Measurements from ENCODE around the gene PRAMEF20.
"Not testable (repeated sequence)": the region's sequence is repeated elsewhere in the genome, so short reads cannot be mapped to it uniquely, and the experiment has no call there.

The PRAMEF20 gene

DNA sequence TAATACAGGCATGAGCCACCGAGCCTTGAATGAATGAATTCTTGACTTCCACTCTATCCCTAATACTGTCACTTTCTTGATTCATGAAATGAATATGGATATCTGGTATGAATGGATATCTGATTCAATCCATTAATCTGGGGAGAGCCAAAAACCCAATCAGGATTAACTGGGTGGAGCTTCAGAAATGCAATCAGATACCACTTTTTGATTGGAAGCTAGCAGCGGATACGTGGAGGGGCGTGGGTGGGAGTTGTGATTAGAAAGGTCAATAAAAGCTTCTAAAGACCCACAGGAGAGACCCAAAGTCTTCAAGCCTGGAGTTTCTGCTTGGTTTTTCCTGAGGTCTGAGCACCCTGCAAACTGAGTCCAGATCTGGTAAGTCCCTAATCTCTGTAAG, at the start of gene PRAMEF20:
TSS of gene PRAMEF20 (plus strand) at position 301 of the 400 bp plus-strand sequence. CDS start 5,905 bp downstream, outside the sequence.
- DNase-seq: not testable (repeated sequence)

DNA sequence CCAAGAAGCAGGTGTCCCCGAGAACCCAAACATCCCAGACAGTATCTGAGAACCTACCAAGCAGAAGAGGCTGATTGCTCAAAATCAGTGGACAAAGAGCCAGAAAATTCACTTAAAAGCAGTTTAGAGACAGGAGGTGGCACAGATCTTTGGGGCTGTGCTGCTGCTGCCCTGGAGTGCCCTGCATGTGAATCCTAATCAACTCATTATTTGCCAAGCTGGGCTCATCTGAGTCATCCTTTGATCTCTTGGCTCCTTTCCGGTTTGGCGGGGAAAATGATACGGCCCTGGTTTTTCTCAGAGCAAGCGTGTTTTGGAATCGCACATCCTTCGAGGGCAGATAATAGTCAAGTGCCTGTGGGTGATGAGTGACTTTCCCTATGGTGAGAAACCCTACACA, 47.9 kb upstream of the PRAMEF20 start:
- DNase-seq: not testable (repeated sequence)

DNA sequence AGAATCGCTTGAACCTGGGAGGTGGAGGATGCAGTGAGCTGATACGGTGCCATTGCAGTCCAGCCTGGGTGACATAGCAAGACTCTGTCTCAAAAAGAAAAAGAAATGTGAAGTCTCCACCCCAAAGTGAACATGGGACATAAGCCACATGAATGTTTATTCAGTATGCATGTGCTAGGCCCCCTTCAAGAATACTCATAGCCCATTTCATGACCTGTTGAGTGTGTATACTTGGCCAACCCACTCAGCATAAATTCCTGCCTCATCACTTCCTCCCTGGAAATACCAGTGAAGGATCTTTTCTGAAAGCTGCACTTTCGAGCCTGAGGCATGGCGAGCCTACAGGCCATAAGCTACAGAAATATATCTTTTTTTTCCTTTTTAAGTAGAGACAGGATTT, 45.3 kb upstream of the PRAMEF20 start:
- DNase-seq: not testable (repeated sequence)

DNA sequence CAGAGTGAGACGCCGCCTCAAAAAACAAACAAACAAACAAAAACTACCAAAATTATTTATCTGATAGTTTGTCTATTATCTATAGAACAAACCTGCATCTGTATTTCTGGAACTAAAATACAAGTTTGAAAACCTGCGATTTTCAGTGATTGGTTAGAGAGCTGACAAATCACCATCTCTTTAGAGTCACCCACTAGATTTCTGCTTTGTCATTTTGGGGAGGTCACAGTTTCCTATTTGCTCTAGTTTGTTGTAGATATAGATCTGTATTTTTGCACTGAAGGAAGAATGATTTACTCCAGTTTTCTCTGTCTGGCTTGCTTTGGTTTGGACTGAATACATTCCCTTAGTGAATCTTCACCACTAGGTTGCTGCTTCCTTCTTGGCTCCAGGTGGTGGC, 43.7 kb upstream of the PRAMEF20 start:
- DNase-seq: not testable (repeated sequence)

DNA sequence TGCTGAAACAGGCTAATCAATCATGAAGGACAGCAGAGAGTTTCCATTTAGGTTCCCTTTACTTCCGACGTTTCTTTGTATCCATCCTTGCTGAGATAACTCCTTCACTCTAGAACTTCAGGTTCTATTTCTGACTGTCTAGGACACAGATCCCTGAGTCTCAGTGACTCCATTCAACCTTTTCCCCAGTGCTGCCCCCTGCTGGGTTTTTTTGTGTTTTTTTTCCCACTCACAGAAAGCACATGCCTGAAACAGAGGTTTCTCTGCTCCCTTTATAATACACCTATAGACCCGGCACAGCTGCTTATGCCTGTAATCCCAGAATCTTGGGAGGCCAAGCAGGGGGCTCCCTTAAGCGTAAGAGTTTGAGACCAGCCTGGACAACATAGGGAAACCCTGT, 41.7 kb upstream of the PRAMEF20 start:
- DNase-seq: not testable (repeated sequence)

DNA sequence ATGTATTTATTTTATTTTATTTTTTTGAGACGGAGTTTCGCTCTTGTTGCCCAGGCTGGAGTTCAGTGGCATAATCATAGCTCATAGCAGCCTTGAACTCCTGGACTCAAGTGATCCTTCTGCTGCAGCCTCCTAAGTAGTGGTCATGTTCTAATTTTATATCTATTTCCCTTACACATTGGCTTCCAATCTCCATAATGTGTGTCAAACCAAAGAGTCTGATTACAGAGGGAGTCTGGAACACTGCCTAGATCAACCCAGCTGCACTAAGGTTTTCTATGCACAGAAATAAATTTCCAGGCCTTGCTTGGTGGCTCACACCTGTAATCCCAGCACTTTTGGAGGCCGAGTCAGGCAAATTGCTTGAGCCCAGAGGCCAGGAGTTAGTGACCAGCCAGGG, 31.3 kb upstream of the PRAMEF20 start:
- not testable (repeated sequence) for DNase-seq

DNA sequence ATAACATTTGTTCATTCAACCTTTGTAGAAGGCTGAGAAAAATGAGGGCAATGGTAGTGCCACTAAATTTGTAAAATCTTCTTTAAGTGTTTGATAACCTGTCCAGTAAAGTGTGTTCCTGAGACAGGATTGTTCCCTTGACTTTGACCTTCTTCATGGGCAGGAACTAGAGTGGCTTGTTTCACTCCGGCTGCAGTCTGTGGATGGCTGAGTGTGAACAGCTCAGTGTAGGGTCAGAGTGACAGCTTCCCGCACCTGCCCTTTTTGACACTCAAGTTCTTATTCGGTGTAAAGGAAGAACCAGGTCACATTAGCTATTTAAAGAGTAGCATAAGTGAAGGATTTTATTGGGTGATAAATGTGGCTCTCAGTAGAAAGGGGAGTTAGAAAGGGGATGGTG, 29.9 kb upstream of the PRAMEF20 start:
- not testable (repeated sequence) for DNase-seq

DNA sequence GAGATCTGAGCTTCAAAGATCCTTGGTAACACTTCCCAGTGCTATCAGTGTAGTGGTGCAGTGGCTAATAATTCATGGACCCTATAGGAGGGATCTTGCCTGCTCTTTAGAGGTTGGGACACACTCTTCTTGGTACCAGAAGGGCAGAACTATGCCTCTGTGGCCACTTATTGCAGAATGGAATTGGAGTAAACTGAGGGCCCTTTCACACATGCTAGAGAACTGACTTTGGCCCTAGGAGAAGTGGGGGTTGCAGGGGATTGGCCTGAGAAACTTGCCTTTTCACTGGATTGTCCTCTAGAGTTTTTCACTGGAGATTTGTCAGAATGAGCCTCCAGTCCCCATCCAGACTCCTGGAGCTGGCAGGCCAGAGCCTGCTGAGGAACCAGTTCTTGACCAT, 20.9 kb upstream of the PRAMEF20 start, which contains the start of gene PRAMEF17:
TSS of gene PRAMEF17 (plus strand) at position 301 of the 400 bp plus-strand sequence. CDS start at position 327, 26 bp downstream.
- not testable (repeated sequence) for DNase-seq

DNA sequence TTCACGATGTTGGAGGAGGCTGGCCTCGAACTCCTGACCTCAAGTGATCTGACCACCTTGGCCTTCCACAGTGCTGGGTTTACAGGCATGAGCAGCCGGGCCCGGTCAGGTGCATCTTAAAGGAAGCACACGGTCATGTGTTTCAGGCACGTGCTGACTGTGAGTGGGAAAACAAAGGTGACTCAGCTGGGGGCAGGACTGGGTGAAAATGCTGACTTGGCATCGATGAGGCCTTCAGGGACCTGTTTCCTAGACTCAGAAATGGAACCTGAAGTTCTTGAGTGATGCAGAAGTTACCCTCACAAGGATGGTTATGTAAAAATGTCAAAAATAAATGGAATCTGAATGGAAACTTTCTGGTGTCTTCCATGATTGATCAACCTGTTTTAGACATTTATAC, 17.2 kb upstream of the PRAMEF20 start:
- DNase-seq: not testable (repeated sequence)

DNA sequence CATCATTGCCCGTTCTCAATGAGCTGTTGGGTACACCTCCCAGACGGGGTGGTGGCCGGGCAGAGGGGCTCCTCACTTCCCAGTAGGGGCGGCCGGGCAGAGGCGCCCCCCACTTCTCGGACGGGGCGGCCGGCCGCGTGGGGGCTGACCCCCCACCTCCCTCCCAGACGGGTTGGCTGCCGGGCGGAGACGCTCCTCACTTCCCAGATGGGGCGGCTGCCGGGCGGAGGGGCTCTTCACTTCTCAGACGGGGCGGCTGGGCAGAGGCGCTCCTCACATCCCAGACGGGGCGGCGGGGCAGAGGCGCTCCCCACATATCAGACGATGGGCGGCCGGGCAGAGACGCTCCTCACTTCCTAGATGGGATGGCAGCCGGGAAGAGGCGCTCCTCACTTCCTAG, 15.5 kb upstream of the PRAMEF20 start:
- DNase-seq: not testable (repeated sequence)

DNA sequence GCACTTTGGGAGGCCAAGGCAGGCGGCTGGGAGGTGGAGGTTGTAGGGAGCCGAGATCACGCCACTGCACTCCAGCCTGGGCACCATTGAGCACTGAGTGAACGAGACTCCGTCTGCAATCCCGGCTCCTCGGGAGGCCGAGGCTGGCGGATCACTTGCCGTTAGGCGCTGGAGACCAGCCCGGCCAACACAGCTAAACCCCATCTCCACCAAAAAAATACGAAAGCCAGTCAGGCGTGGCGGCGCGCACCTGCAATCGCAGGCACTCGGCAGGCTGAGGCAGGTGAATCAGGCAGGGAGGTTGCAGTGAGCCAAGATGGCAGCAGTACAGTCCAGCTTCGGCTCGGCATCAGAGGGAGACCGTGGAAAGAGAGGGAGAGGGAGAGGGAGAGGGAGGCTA, 14.9 kb upstream of the PRAMEF20 start:
- DNase-seq: not testable (repeated sequence)

DNA sequence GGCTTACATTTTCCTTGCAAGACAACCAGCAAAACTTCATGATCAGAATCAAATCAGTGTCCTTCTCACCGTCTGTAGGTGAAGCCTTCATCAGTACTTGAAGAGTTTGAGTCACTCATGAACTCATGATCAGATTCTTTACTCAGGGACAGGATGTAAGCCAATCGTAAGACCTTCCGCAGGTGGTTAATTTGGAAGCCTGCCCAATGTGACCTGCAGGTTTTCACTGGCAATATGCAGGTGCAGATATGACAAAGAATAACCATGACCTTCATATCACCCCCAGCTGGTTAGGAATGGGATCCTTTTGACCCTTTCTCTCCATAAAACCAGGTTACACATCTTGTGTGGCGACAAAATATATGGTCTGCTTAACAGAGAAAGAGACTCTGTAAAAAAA, 2.4 kb upstream of the PRAMEF20 start:
- no peak for DNase-seq

DNA sequence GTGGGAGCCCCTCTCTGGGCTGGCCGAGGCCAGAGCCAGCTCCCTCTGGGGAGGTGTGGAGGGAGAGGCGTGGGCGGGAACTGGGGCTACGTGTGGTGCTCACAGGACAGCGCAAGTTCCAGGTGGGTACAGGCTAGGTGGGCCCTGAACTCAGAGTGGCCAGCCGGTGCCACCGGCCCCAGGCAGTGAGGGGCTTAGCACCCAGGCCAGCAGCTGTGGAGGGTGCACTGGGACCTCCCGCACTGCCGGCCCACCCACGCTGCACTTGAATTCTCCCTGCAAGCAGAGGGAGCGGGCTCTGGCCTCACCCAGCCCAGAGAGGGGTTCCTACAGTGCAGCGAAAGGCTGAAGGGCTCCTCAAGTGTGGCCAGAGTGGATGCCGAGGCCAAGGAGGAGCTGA, 20.2 kb downstream of the PRAMEF20 start:
- DNase-seq: no peak

DNA sequence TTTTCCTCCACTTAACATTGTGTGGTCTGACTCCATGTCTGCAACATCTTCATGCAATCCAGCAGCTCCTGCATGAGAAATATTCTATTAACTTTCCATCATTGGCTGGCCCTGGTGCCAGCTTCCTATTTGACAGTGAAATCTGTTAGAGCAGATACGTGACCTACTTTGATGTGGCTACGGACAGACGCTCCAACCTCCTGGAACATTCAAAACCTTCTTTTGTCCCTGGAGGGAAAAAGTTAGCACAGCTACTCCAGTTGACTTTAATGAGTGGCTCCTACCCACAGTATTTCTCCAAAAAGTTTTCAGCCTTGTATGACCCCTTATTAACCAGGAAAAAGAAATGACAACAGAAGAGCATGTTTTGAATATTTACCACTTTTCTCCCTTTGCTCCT, 22.0 kb downstream of the PRAMEF20 start:
- DNase-seq: no peak

DNA sequence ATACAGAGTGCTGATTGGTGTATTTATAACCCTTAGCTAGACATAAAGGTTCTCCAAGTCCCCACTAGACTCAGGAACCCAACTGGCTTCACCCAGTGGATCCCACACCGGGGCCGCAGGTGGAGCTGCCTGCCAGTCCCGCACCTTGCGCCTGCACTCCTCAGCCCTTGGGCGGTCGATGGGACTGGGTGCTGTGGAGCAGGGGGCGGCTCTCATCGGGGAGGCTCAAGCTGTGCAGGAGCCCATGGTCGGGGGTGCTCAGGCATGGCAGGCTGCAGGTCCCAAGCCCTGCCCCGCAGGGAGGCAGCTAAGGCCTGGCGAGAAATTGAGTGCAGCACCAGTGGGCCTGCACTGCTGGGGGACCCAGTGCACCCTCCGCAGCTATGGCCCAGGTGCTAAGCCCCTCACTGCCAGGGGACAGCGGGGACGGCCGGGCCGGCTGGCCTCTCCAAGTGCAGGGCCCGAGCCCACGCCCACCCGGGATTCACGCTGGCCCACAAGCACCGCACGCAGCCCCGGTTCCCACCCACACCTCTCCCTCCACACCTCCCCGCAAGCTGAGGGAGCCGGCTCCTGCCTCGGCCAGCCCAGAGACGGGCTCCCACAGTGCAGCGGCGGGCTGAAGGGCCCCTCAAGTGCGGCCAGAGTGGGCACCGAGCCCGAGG, 23.6 kb downstream of the PRAMEF20 start:
- not testable (repeated sequence) for DNase-seq

DNA sequence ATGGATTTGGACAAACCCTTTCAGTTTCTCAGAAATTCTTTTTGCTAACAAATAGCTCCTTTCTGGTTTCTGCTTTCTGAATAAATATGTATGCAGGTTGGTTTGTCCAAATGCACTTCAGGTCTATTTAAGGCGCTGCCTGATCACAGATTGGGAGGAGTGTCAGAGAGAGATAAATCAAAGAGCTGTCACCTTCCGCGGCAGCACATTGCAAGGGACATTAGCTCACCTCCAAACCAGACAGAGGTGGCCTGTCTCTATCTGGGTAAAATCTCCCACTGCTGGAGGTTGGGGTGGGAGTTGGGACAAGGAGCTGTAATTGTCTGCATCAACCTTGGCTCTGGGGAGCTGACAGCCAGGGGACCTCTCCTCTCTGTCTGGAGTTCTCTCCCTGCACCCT, 25.2 kb downstream of the PRAMEF20 start:
- no peak for DNase-seq

DNA sequence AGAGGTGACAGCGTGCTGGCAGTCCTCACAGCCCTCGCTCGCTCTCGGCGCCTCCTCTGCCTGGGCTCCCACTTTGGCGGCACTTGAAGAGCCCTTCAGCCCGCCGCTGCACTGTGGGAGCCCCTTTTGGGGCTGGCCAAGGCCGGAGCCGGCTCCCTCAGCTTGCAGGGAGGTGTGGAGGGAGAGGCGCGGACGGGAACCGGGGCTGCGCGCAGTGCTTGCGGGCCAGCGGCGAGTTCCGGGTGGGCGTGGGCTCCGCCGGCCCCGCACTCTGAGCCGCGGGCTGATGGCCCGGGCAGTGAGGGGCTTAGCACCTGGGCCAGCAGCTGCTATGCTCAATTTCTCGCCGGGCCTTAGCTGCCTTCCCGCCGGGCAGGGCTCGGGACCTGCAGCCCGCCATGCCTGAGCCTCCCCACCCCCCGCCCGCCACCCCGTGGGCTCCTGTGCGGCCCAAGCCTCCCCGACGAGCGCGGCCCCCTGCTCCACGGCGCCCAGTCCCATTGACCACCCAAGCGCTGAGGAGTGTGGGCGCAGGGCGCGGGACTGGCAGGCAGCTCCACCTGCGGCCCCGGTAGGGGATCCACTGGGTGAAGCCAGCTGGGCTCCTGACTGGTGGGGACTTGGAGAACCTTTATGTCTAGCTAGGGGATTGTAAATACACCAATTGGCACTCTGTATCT, 29.0 kb downstream of the PRAMEF20 start:
- DNase-seq: not testable (repeated sequence)

DNA sequence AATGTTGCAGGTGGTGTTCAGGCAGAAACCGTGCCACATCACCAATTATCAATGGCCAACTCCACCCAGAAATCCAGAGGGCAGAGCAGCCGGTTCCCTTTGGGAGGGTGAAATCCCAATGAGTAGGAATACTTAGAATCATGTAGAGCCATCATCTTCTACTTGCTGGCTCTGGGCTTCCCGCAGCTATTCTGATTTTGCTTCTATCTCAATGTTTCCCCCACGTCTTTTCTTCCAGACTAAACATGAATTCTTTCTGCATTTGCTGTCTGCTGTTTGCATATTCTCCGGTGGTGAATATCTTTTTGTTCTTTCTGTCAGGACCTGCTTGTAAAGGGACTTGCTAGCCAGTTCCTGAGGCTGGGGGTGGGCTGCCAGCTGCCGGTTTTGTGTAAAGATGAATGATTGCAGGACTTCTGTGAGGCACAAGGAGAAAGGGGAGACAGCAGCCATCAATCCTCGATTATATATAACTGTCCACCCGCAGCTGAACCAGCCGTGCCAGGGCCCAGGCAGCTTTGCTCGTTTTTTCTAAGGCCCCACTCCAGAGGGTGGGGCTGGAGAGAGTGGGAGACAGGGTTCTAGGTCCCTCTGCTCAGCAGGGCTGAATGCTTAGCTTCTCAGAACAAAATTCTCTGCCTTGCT, 33.2 kb downstream of the PRAMEF20 start:
- DNase-seq: no peak

DNA sequence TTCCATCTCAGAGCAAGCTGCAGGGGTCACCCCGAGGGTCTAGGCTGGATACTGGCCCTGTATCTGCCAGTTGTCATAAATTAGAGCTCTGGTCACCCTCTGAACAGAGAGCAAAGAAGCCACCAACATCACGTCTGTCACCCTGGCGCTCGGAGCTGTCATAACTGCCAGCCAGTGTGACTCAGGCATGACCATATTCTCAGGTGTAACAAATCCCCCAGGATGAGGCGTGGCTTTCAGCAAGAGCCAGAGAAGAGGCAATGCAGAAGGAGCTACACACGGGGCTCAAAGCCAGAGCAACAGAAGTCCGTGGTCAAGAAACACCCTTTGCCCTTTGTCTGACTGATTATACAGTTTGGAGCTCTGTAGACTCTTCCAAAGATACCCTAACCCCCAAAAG, 40.0 kb downstream of the PRAMEF20 start:
- DNase-seq: no peak

DNA sequence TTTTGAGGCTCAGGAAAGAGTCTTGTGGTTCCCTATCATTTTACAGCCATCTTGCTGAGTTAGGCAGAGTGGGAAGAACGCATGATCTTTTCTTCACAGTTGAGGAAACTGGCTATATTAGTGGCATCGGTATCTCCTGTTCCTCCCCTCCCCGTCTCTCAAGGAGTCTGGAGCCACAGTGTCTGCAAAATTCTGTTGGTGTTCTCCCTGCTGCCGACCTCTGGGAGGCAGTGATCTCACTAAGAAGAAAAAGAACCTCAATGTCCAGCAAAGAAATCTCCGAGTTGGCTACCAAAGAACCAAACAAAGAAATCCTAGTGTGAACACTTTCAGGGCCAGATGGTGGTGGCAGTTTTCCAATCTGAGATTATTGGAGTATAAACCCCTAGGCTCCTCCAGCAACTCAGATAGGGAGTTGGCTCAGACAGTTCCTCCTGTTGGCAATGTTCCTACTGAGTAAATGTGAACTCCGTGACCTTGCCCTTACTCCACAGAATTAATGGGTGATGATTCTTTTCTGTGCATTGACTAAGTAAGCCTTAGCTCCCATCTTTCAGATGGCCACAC, 41.2 kb downstream of the PRAMEF20 start:
- no peak for DNase-seq

DNA sequence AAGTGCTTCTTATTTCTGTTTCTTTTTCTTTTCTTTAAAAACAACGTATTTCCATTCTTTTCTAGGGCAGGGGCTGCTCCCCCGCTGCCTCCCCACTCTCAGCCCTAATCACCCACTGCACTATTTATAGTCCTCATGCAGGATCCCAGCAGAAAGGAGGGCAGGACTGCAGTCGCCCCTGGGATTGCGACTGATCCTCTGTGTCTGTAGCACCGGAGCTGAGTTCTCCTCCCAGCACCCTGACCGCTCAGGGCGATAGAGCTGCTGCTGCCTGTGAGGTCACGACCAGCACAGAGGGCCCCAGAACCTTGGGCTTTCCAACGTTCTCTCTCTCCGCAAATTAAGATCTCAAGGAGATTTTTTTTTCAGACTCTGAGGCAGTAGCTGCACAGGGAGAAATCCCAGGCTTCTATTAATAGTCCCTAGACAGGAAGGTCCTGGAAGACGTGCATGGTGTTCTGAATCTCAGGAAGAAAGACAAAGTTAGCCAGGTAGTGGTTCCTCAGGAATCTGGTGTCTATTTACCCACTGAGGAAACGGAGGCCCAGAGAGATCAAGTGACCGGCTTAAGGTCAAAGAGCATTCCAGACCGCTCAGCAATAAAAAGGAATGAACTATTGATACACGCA, 46.8 kb downstream of the PRAMEF20 start:
- no peak for DNase-seq

DNA sequence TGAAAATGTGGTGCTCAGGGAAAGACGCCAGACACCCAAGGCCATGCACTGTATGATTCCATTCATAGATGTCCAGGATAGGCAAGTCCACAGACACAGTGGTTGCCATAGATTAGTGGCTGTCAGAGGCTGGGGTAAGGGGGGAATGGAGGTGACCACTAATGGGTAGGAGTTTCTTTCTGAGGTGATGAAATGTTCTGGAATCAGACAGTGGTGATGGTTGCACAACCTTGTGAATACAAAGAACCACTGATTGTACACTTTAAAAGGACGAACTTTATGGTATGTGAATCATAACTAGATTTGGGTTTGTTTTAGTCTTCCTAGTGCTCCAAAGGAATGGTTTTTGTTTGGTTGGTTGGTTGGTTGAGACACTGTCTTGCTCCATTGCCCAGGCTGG, 51.7 kb downstream of the PRAMEF20 start:
- DNase-seq: no peak

DNA sequence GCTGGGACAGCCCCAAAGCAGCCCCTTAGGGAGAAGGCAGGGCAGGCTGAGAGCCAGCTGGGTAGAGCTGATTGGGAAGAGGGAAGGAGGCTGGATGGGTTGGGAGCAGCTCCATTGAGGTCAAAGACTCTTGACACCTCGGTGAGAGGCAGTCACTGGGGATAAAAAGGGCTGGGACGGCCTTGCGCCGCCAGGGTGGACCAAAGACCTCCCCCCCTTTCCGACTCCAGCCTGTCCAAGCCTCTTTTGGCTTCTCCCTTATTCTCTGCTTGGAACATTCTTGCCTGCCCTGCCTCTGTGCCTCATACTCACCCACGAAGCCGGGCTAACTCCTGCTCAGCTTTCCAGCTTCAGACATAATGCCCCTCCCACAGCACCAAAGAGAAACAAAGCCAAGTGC, 52.4 kb downstream of the PRAMEF20 start:
- DNase-seq: no peak

All from COR-L47 (cell line).